Activated CD8-positive, alpha-beta memory T cell treated with anti-CD3 and anti-CD28 coated beads, Interleukin-2, amount 50 U/mL, for 24 hours (primary cell): ENCODE data around the gene SLC25A10.

Experiments used
- DNase-seq: peaks from one replicate; pipeline ENCODE4 v3.0.0-alpha.2; 2020; ENCODE audit errors: extremely low read depth

SLC25A10 gene

GRCh38 chr17:81706232-81706611 lies 5.9 kb upstream of the SLC25A10 start:
- DNase-seq: no peak

- DNase-seq: no peak
These were observed 5.1 kb upstream of the SLC25A10 start for GRCh38 chr17:81706757-81707624.

GRCh38 chr17:81707725-81708646 lies 4.1 kb upstream of the SLC25A10 start:
- no peak for DNase-seq

- DNase-seq: no peak
These were observed 3.3 kb upstream of the SLC25A10 start for GRCh38 chr17:81708739-81709185.

- DNase-seq: no peak
These were observed 1.4 kb upstream of the SLC25A10 start for GRCh38 chr17:81710514-81711308.

- DNase-seq: no peak
These were observed 452 bp downstream of the SLC25A10 start for GRCh38 chr17:81712468-81713003.

GRCh38 chr17:81713004-81713555 lies 996 bp downstream of the SLC25A10 start:
- DNase-seq: no peak

- no peak for DNase-seq
These were observed 1.7 kb downstream of the SLC25A10 start for GRCh38 chr17:81713556-81714411.

GRCh38 chr17:81714412-81715106 lies 2.5 kb downstream of the SLC25A10 start:
- DNase-seq: no peak

GRCh38 chr17:81715107-81715871 lies 3.2 kb downstream of the SLC25A10 start:
- DNase-seq: no peak

GRCh38 chr17:81715872-81716673 lies 4.0 kb downstream of the SLC25A10 start:
- no peak for DNase-seq

GRCh38 chr17:81716674-81716996 lies 4.6 kb downstream of the SLC25A10 start:
- no peak for DNase-seq

- no peak for DNase-seq
These were observed 5.1 kb downstream of the SLC25A10 start for GRCh38 chr17:81717049-81717765.

GRCh38 chr17:81717766-81718089 lies 5.6 kb downstream of the SLC25A10 start:
- no peak for DNase-seq

GRCh38 chr17:81719410-81720266 lies 7.6 kb downstream of the SLC25A10 start:
- no peak for DNase-seq

- DNase-seq: no peak
These were observed 8.4 kb downstream of the SLC25A10 start for GRCh38 chr17:81720267-81721071.
